Medulla oblongata (tissue), 1 donor: ENCODE measurements around the gene OSBPL10.
A peak's percentile ranks its signal among the peaks of the same experiment; 100 is the strongest.
"Not testable (repeated sequence)": the region's sequence is repeated elsewhere in the genome, so short reads cannot be mapped to it uniquely, and the experiment has no call there.

Experiments used
- DNase-seq: peaks from one replicate; pipeline ENCODE4 v3.0.0-alpha.2; 2015; ENCODE audit errors: extremely low spot score

Gene OSBPL10

GRCh38 chr3:31704591-31705179 is 276.4 kb downstream of the OSBPL10 start:
- DNase-seq = no peak

- no peak for DNase-seq
Measured at GRCh38 chr3:31704156-31704555, 276.9 kb downstream of the OSBPL10 start.

- no peak for DNase-seq
Measured at GRCh38 chr3:31701286-31701685, 279.8 kb downstream of the OSBPL10 start.

GRCh38 chr3:31699309-31699953 is 281.6 kb downstream of the OSBPL10 start:
- no peak for DNase-seq

GRCh38 chr3:31696815-31697548 is 284.1 kb downstream of the OSBPL10 start:
- DNase-seq = no peak

GRCh38 chr3:31696009-31696297 is 285.1 kb downstream of the OSBPL10 start:
- no peak for DNase-seq

- DNase-seq = no peak
Measured at GRCh38 chr3:31695280-31696008, 285.6 kb downstream of the OSBPL10 start.

- DNase-seq = no peak
Measured at GRCh38 chr3:31693346-31693745, 287.7 kb downstream of the OSBPL10 start.

- DNase-seq = no peak
Measured at GRCh38 chr3:31692751-31693150, 288.3 kb downstream of the OSBPL10 start.

GRCh38 chr3:31690771-31691170 is 290.3 kb downstream of the OSBPL10 start:
- DNase-seq = no peak

GRCh38 chr3:31689523-31689922 is 291.5 kb downstream of the OSBPL10 start:
- not testable (repeated sequence) for DNase-seq

- DNase-seq = no peak
Measured at GRCh38 chr3:31688984-31689383, 292.1 kb downstream of the OSBPL10 start.

GRCh38 chr3:31687020-31687802 is 293.9 kb downstream of the OSBPL10 start:
- DNase-seq = no peak

- DNase-seq = no peak
Measured at GRCh38 chr3:31680072-31680870, 300.8 kb downstream of the OSBPL10 start.

- no peak for DNase-seq
Measured at GRCh38 chr3:31676556-31676955, 304.5 kb downstream of the OSBPL10 start.

- no peak for DNase-seq
Measured at GRCh38 chr3:31673950-31674349, 307.1 kb downstream of the OSBPL10 start.

GRCh38 chr3:31671976-31672375 is 309.1 kb downstream of the OSBPL10 start:
- DNase-seq = no peak

- DNase-seq = no peak
Measured at GRCh38 chr3:31671451-31671850, 309.6 kb downstream of the OSBPL10 start.

GRCh38 chr3:31670722-31671121 is 310.3 kb downstream of the OSBPL10 start:
- DNase-seq = no peak

- peak; percentile 59 for DNase-seq
Measured at GRCh38 chr3:31670136-31670535, 310.9 kb downstream of the OSBPL10 start.

- DNase-seq = no peak
Measured at GRCh38 chr3:31668242-31668641, 312.8 kb downstream of the OSBPL10 start.
